Stimulated activated CD4-positive, alpha-beta T cell treated with anti-CD3 and anti-CD28 coated beads, TNF-alpha, amount 100 ng/mL, for 4 hours (primary cell): Measurements from ENCODE around the gene PRSS56.

Experiments
- DNase-seq, 3 experiments: peaks; one replicate each; pipeline ENCODE4 v3.0.0-alpha.2; 2020; ENCODE audit warnings: low read depth in 3 of 3

PRSS56 gene

DNA sequence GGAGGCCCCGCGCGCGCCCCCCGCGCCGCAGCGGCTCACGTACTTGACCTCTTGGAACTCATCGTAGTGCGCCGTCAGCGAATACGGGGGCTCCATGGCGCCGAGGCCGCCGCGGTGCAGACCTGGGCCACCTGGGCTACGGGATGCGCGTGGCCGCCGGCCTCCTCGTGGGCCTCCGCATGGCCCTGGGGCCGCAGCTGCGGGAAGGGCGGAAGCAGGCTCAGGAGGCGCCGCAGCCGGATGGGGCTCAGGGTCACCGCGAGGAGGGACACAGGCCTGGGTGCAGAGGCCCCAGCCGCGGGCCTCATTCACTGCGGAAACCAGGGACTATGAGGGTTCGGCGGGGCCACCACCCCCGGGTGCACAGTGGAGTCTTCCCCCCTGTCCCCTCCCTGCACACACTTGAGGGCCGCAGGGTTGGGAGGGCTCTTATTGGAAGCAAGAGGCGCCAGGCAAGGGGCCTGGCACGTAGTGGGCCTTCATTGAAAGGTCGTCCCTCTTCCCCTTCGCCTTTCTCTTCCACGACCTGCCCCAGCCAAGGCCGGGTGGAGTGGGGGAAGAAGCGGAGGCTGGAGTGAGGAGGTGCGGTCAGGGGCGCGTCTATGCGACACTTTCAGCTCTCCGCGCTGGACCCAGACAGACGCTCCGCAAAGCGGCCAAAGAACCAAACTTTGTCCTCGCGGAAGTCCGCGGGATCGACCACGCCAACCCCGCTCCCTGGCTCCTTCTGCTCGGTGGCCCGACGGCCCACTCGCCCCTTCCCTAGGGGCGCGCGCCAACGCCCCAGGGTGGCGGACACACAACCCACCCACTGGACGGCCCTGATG is 33.4 kb upstream of the PRSS56 start:
- DNase-seq, result no peak

DNA sequence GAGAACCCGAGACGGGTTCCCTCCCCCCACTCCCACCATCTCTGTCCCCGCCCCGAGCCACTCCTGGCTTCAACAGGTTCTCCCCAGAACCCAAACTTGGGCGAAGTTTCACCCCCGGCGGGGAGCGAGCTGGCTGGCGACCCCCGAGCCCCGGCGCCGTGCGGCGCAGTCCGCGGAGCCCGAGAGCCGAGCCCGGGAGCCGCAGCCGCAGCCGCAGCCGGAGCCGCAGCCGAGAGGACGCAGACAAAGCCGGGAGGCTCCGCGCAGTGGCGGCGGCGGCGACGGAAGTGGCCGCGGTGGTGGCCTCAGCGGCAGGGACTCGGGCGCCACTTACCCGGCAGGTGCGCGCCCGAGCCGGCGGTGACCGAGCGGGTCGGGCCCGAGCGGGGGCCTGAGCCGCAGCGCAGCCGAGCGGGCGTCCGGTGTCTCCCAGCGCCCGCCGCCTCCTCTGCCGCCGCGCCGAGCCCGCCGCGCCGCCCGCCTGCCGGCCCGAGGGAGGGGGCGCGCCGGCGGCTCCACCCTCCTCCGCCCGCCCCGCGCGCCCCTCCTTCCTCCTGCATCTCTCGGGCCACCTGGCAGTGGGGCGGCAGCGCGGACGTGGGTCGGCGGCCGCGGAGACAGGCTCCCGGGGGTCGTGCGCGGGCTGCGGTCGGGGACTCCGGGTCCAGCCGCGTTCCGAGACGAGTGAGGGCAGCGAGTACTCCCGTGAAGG is 32.6 kb upstream of the PRSS56 start, which contains the start of gene ECEL1:
TSS of gene ECEL1 (minus strand) at position 450 of the 712 bp plus-strand sequence. CDS start 1,181 bp downstream, outside the sequence.
- no peak for DNase-seq

GRCh38 chr2:232488097-232488711 is 32.0 kb upstream of the PRSS56 start:
- no peak for DNase-seq

DNA sequence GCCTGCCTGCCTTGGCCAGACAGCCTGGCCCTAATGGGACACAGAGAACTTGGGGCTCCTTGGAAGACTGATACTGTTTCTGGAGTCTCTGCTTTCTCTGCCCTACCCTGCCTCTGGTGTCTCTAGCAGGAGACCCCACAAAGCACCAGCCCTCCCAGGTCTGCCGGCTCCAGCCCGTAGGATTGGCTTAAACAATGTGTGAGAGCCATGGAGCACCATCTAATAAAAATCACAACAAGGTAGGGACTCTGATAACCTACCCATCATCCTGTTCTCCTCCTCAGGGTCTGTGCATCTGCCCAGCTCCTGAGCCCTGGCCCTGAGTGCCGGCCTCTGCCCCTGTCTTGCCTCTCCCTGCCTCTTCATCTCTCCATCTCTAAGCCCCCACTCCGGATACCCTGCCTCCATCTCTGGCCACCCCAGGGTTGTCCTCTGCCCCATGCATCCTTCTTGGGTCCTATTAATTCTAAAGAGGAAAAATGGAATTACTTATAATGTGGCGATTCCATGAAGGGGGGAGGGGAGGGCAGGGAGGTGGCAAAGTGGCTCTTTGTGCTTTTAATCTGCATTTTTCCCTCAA is 31.4 kb upstream of the PRSS56 start:
- no peak for DNase-seq

DNA sequence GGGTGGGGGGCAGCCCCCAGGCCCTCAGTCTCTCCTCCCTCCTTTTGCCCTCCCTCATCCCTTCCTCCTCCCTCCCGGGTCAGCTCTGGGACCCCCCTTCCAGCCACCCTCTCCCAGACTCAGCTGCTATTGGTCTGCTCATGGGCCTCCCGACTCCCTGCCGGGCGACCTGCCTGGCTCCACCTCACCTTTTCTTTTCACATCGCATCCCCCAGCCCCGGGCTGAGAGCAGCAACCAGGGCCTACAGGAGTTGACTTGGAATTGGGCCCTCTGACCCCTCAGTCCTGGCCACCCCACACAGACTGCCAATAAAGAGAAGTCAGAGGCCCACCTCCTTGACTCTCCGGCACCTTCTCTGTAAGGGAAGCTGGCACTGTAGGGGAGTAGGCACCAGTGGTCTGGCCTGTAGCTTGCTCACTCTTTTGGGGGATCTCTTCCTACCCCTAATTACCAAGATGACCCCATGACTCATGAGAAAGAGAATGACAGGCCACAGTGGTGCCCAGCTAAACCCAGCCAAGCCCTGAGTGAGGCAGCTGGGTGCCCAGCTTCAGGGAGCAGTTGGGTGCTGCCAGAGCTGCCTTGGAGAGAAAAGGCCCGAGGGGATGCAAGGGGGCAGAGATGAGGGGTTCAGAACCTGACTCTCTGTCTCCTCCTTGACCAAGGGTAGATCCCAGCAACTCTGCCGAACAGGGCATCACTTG is 30.5 kb upstream of the PRSS56 start:
- DNase-seq, result no peak

DNA sequence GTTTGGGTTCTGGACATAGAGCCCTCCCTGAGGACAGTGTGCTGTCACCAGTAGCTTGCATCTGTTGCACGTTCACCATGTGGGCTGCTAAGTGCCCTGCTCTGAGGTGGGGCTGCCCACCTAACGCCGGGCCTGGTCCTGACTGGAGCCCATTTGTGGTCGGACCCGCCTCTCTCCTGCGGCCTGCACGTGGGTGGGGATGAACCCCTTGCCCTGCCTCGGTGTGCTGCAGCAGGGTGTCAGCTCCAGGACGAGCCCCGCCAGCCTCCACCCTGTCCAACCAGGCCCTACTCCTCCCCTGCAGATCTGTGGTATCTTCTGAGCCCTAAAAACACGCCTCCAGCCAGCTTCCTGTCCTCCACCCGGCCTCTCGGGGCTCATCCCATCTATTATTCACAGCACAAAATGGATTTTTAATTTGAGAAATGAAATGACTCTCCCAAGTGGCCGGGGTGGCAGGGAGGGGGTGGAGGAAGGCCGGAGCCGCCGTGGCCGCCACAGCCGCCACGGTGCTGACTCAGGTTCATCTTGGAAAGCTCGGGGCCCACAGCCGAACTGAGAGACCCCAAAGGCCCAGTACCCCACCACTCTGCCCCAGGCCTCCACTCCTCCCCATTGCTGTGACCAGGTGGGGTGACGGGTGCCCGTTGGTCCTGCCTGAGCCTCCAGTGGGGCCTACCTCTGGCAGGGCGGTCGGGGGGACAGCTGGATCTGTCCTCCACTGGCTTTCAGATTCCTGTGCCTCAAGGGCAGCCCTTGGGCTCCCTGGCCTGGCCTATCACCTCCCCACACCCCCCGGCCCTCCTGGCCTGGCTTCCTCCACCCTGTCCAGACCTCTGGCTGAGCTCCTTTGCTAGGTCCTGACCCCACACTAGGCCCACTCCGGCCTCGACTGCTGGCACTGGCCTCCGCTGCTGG is 29.7 kb upstream of the PRSS56 start:
- no peak for DNase-seq

GRCh38 chr2:232491139-232491780 is 28.9 kb upstream of the PRSS56 start:
- DNase-seq, result no peak

DNA sequence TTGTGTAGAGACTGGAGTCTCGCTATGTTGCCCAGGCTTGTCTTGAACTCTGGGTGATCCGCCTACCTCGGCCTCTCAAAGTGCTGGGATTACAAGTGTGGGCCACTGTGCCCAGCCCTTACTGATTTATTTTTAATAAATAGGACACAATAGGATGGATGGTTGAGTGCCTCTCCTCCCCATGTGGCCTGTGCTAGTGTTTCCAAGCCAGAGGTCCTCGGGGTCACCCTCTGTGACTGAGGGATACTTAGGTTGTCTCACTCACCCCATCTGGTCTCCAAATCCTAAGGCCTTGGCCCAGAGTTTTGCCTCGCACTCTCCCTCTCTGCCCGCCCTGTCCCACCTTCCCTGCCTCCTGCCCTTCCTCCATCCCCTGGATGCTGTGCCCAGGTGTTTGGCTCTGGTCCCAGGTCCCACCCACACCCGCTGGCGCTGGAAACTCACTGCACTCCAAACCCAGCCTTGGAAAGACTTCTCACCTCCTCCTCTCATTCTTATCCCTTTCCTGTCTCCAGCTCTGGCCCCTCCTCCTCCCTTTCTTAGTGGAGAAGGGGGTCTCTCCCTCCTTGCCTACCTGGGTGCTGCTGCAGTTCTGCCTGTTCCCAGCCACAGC is 27.8 kb upstream of the PRSS56 start:
- DNase-seq, result no peak

DNA sequence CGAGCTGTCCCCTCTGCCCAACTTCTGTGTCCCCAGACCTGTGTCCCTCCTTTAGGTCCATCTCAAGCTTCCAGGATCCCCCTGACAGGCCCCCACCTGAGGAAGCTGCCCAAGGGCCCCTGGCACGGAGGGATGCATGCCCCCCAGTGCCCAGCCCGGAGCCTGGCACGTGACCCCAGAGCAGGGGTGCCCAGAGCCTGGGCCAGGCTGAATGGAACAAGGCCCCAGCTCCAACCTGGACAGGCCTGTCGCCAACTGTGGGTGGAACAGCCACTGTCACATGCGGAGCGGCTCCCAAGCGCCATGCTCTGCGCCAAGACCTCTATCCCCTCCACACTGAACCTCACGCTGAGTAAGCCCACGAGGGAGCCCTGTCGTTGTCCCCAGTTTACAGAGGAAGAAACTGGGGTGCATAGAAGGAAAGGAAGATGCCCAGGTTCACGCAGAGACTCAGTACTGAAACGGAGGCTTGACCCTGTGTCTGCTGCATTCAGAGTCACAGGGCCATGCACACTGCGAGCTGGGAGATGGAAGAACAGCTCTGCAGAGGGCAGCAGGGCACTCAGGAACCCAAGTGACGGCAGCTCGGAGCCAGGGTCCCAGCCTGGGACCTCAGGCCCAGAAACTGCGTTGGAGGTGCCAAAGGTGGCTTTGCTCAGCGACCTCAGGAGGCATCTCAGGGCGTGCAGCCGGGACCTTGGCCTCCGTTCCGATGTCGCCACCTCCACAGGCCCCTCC is 27.1 kb upstream of the PRSS56 start:
- no peak for DNase-seq

DNA sequence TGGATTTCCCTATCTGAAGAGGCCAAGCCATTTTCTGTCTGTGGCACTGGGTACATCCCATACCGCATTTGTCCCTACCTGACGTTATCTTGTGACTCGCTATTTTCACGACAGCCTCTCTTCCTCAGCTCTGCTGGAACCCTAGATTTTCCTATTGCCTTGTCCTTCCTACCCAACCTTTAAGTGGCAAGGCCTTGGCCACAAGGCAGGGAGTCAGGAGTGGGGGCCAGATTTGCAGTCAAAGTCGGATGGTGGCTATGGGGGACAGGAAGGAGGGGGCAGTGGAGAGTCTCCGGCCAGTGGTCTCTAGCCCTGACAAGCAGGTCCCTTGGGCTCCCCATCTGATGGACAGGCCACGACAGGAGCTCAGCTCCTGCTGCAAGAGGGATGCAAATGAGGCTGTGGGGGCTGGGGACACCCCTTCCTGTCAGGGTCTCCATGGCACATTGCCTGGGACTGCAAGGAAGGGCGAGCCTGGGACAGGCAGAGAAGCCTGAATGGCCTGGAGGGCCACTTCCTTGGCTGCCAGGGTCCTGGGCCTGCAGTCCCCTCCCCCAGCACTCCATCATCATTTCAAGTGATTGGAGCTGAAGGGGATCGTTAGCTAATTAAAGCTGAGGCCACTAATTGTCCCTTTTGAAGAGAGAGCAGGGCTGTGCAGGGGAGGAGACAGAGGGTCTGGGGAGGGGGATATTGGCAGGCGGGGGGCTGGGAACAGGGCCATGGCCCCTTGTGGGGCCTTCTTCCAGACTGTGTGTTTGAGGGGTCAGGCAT is 26.3 kb upstream of the PRSS56 start:
- DNase-seq, result no peak

DNA sequence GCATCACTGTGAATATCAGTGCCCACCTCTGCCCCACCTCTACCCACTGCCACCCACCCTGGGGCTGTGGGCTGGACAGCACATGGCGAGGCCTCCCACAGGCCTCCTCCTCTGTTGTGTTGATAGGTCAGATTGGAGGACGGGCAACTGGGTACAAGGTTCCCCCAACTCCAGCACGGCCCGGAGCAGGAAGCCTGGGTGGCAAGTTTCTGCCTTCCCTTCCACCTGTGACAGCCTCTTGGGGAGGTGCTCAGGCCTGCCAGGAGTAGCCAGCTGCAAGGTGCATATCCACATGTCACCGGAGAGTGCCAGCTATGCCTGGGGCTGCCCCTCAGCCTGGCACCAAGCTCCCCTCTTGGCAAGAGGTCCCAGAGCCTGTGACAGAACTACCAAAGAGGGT is 25.6 kb upstream of the PRSS56 start:
- no peak for DNase-seq

DNA sequence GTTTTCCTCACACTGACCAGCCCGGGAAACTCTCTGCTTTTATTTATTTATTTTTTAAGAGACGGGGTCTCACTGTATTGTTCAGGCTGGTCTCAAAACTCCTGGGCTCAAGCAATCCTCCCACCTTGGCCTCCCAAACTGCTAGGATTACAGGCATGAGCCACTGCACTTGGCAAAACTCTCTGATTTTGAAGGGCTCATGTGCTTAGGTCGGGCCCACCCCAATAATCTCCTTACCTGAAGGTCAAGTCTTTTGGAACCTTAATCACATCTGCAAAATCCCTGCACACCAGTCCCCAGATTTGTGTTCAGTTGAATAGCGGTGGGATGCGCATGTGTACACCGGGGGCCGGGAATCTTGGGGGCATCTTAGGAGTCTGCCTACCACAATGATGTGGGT is 24.9 kb upstream of the PRSS56 start:
- DNase-seq, result no peak

GRCh38 chr2:232496501-232497270 is 23.5 kb upstream of the PRSS56 start:
- no peak for DNase-seq

GRCh38 chr2:232497348-232497747 is 22.8 kb upstream of the PRSS56 start:
- DNase-seq, result no peak

DNA sequence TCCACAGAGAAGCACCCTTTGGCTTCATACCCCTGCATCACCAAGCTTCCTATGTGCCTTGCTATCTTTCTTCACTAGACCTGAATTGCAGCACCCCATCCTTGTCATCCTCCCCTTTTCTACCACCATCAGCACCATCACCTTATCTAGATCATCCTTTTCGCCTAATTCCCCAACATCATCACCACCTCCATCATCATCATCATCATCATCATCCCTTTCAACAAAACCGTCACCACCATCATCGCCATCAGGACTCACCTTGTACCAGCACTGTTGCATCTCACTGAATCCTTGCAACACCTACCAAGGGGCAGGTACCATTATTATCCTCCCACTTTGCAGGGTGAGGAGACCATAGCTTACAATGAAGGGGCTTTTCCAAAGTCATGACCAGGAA is 21.7 kb upstream of the PRSS56 start:
- DNase-seq, result no peak

GRCh38 chr2:232501331-232501771 is 18.8 kb upstream of the PRSS56 start:
- no peak for DNase-seq

DNA sequence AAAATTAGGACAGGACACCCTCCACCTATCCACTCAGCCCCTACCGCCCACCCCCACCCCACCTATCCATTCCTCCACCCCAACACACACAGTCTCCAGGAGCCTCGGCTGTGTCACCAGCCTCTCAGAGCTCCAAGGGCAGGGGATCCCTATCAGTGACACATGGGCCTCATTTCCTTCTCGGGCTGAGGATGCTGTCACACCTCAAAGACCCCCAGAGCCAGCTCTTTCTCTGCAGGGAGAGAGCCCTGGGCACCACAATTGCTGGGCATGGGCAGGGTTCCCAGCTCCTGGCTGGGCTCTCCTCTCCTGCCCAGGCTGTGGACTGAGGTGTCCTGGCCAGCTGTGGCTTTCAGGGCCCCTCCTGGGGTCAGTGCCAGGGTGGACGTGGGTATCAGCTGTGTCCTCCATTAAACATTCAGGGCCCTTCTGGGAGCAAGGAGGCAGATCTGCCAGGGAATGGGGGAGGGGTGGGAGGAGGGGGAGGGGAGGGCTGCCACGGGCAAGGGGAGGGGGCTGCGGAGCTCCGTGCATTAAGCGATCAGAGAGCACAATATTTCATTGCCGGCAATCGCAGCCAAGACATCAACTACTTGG is 18.3 kb upstream of the PRSS56 start:
- DNase-seq, result no peak
